Right cardiac atrium (tissue), 5 donors: ENCODE results near the gene MTMR10. TPM values are rescaled to one million over a fixed set of nuclear protein-coding genes. Genes with fewer than 3 reads are reported as not detected.
A peak's percentile ranks its signal among the peaks of the same experiment; 100 is the strongest.

Source experiments
- ATAC-seq, 2 donors: fragments of 200-7000 bp; cut with Tn5 transposase; one replicate each; pipeline versions ENCODE4 v1.8.0 to v1.9.1; 2020; ENCODE audit warnings: moderate library complexity in 2 of 2, mild to moderate bottlenecking in 1 of 2
- DNase-seq, 3 donors: peaks; one replicate each; pipeline ENCODE4 v3.0.0-alpha.2; 2020
- H3K27ac ChIP-seq: one replicate; pipeline ENCODE4 v1.5.1; 2013; ENCODE audit warnings: mild to moderate bottlenecking, low read length, control low read depth, moderate library complexity
- H3K27me3 ChIP-seq: one replicate; pipeline ENCODE4 v1.6.1; 2013; ENCODE audit not compliant: control insufficient read depth, insufficient read depth
- H3K4me1 ChIP-seq: one replicate; pipeline ENCODE4 v1.6.1; 2013; ENCODE audit warnings: low read length; ENCODE audit not compliant: control insufficient read depth, insufficient read depth
- H3K4me3 ChIP-seq: one replicate; pipeline ENCODE4 v1.5.1; 2013; ENCODE audit warnings: low read length, control low read depth
- H3K9me3 ChIP-seq: one replicate; pipeline ENCODE4 v1.6.1; 2013; ENCODE audit warnings: low read length; ENCODE audit not compliant: control insufficient read depth
- WGBS: extraction: QIAGEN DNeasy Blood & Tissue Kit; methylation state at CpG from one replicate; pipeline ENCODE4 v1.1.7; 2013; 5-methylcytosine and 5-hydroxymethylcytosine counted together
- intact Hi-C, 4 donors: fragments of 100-400 bp; cut with DNase I; formaldehyde crosslinking; loops; one replicate each; pipeline versions ENCODE4 v1.11.0 to v1.14.0; 2022 to 2023
- polyA plus RNA-seq: library from polyadenylated mRNA; stranded (reverse); fragments of 200-250 nt; gene quantifications from one replicate; pipeline ENCODE4 v1.2.3, GENCODE V29; 2013
- total RNA-seq, 4 donors: library from RNA; stranded (reverse); fragmentation: NEBNext Ultra II Directional; extraction: Animal tissue kit (Norgen Biotek cat#: 25700); gene quantifications; one replicate each; pipeline ENCODE4 v1.2.1, GENCODE V29; 2021
- donor health status: healthy with polysubstance abuse.
- donor health status: DM: no; HTN: yes; CAD: no.
- donor health status: DM: no; HTN: no; CAD: no.
- donor health status: DM: no; HTN: yes; CAD: no; lungs with severe emphysema.
- donor health status: DM: yes; HTN: yes; CAD: no.

The MTMR10 gene
- total and polyA plus RNA-seq, 5 donors = 12.7 to 29.5 (median 27.3) TPM

DNA sequence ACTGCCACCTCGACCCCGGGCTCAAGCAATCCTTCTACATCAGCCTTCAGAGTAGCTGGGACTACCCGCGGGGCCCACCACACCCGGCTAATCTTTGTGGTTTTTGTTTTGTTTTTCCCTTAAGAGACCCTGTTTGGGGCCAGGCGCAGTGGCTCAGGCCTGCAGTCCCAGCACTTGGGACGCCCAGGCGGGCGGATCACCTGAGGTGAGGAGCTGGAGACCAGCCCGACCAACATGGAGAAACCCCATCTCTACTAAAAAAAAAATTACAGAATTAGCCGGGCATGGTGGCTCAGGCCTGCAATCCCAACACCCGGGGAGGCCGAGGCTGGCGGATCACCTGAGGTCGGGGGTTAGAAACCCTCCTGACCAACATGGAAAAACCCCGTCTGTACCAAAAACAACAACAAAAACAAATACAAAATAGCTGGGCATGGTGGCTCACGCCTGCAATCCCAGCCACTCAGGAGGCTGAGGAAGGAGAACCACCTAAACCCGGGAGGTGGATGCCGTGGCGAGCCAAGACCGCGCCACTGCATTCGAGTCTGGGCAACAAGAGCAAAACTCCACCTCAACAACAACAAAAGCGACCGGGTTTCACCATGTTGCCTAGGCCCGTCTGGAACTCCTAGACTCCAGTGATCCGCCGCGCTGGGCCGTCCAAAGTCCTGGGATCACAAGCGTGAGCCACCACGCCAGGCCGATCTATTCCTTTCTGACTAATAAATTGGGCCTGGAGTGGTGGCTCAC is 95.8 kb downstream of the MTMR10 start:
- Histone ChIP-seq H3K4me3 (no peak overlapping the region), H3K27ac (no peak overlapping the region), H3K4me1 (no peaks in the 10 kb centered on the region), H3K27me3 (no peaks in the 10 kb centered on the region), H3K9me3 (no peaks in the 10 kb centered on the region)
- no peak for DNase-seq
- ATAC-seq = no peak
- 91% methylated on average over 33 of the region's 33 CpGs for WGBS
- intact Hi-C loops = no loop called here

DNA sequence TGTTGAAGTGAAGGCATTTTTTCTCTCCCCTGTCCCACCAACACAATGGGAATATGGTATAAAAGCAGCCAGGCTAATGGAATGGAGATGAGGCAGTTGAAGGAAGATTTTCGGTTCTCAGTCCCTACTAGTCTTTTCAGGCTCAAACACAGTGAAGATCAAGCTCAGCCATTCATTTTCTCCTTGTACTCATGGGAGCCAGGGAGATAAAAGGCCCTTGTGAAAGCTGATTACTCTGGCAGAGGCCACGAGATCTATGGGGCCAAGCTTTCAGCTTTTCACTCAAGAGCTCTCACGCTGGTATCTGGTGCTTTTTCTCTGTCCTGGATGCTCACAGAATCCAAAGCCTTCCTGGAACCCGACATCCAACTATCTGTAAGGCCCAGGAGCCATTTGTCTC is 102.2 kb downstream of the MTMR10 start:
- intact Hi-C loops = no loop called here
- no peaks in the 10 kb centered on the region for H3K4me1 ChIP-seq
- 39% methylated on average over 4 of the region's 4 CpGs for WGBS
- DNase-seq (no peak), ATAC-seq (peak in 1 of 2 donors; percentile 59)
- H3K27ac ChIP-seq = no peak overlapping the region
- no peak overlapping the region for H3K4me3 ChIP-seq
- H3K9me3 ChIP-seq = no peaks in the 10 kb centered on the region
- no peaks in the 10 kb centered on the region for H3K27me3 ChIP-seq

Other genes with a start within 250 kb of the MTMR10 start
- 10 to 100 TPM in 3 of 4 donors, 1 to 10 TPM in 1; 9.2 to 24.4 (median 22.9) TPM for gene FAN1, start 87.7 kb downstream of the MTMR10 start, total RNA-seq
- 13.0 TPM for gene FAN1, start 87.7 kb downstream of the MTMR10 start, polyA plus RNA-seq
- not detected for gene TRPM1, start 110.1 kb upstream of the MTMR10 start, total RNA-seq
- gene TRPM1, start 110.1 kb upstream of the MTMR10 start, polyA plus RNA-seq = 0.14 TPM